OCI-LY7 (cell line): ENCODE measurements around the gene IRF7.

Experiments
- EZH2phosphoT487 ChIP-seq: fragments of 200-600 bp; sonication (generic); IDR thresholded peaks from 2 replicates; pipeline ENCODE4 v1.6.1; 2018; ENCODE audit warnings: low read depth, borderline replicate concordance, mild to moderate bottlenecking, mixed run types, antibody characterized with exemption, low read length, moderate library complexity, mixed read lengths
- TF ChIP-seq, protein P1 (sequence below): fragments of 200-600 bp; sonication (generic); conservative IDR thresholded peaks from 2 replicates; pipeline ENCODE4 v1.5.1; 2014; ENCODE audit warnings: mild to moderate bottlenecking, antibody characterized with exemption, low read length, moderate library complexity, mixed read lengths

DNA sequence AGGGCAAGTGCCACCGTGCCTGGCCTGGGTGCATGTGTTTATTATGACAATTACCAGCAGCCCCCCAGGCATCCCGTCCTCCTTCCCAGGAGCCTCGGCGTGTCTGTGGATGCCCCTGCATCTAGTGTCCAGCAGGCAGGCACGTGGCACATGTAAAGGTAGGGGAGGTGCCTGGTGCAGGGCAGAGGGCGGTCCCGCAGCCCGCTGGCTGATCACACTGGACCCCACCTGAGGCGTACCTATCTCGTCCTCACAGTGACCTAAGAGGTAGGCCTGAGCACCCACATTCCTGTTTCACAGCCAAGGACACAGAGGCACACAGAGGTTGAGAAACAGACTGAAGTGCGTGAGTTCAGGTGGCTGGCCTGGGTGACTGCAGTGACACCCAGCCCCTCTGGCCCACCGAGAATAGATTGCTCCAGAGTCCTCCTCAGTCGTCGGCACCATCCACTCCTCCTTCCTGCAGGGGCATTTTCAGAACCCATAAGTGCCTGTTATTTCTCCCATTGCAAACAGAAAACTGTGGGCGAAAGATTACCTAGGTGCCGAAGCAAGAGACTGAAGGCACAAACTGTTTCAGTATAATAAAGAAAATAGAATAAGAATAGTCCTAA is 42.5 kb downstream of the IRF7 start:
- TF ChIP-seq, protein P1, sequence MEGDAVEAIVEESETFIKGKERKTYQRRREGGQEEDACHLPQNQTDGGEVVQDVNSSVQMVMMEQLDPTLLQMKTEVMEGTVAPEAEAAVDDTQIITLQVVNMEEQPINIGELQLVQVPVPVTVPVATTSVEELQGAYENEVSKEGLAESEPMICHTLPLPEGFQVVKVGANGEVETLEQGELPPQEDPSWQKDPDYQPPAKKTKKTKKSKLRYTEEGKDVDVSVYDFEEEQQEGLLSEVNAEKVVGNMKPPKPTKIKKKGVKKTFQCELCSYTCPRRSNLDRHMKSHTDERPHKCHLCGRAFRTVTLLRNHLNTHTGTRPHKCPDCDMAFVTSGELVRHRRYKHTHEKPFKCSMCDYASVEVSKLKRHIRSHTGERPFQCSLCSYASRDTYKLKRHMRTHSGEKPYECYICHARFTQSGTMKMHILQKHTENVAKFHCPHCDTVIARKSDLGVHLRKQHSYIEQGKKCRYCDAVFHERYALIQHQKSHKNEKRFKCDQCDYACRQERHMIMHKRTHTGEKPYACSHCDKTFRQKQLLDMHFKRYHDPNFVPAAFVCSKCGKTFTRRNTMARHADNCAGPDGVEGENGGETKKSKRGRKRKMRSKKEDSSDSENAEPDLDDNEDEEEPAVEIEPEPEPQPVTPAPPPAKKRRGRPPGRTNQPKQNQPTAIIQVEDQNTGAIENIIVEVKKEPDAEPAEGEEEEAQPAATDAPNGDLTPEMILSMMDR = no peak
- TF ChIP-seq EZH2phosphoT487 = no peak
